GM18951 (cell line): Measurements from ENCODE around the gene TBATA.

Experiments
- POLR2A ChIP-seq: IDR thresholded peaks from 4 replicates; pipeline ENCODE4 v1.6.1; 2011; ENCODE audit warnings: mild to moderate bottlenecking; ENCODE audit not compliant: insufficient read length, insufficient read depth; ENCODE audit errors: extremely low read depth
- in situ Hi-C: fragments of 300-500 bp; cut with MboI; formaldehyde crosslinking; loops from one replicate; pipeline ENCODE4 v1.12.0; 2022; ENCODE audit warnings: low sequenced_read_pairs, mixed read lengths, inconsistent platforms; ENCODE audit not compliant: unreplicated experiment

TBATA gene

DNA sequence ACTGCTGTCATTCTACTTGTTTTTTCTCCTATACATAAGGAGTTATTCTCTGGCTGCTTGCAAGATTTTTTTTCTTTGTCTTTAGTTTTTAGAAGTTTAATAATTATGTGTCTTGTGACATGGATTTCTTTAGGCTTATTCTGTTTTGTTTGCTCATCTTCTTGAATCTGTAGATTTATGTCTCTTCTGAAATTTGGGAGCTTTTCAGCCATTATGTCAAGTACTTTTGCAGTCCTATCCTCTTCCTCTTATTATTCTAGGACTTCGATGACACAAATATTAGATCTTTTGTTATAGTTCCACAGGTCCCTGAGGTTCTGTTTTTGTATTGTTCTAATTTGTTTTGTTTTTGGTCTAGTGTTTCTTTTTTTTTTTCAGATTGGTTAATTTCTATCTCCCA, 16.7 kb upstream of the TBATA start:
- TF ChIP-seq POLR2A: no peak
- in situ Hi-C loops: no loop called here

DNA sequence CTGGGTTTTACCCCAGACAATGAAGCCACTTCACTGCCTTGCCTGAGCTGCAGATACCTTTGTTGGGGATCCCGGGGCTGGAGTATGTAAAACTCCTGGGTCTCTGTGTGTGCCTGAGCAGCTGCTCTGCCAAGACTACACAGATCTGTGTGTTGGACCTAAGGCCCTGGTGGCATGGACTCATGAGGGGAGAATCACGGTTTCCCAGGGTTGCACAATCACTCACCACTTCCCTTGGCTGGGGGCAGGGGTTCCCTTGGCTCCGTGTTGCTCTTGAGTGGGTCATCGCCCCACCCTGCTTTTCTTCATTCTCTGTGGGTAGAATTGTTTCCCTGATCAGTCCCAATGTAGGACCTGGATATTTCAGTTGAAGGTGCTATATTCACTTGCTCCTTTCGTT, 13.9 kb upstream of the TBATA start:
- in situ Hi-C loops: no loop called here
- TF ChIP-seq POLR2A: no peak

DNA sequence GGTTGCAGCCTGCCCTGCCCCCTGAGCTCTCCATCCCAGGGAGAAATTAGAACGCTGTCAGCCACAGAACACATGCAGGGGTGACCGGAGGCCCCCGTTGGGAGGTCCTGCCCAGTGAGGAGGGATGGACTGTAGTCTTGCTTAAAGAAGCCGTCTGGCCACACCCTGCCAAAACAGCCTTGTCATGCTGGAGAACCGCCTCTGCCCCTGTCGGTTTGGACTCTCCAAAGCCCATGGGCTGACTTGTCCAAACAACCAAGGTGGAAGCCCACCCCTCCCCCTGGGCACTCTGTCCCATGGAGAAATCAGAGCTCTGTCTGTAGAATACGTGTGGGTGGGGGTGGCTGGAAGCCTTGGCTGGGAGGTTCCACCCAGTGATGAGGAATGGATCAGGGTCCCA, 12.7 kb upstream of the TBATA start:
- TF ChIP-seq POLR2A: no peak
- in situ Hi-C loops: no loop called here

DNA sequence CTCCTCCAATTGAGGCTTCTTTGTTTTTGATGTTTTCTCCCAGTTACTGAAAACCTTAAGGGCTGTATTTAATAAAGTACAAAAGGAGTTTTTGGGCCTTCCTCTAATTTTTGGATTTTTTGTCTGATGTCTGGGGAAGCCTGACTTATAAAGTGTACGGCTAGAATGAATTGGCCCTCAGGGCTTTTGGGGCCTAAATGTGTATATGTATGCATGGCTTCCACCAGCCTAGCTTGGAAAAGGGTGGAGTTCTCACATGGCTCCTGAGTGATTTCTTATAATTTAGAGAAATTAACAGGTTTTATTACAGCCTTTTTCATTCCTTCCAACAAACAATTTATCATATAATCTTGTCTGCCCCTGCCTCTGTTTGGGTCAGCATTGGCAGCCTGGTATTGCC, 10.4 kb upstream of the TBATA start:
- in situ Hi-C loops: no loop called here
- TF ChIP-seq POLR2A: no peak

DNA sequence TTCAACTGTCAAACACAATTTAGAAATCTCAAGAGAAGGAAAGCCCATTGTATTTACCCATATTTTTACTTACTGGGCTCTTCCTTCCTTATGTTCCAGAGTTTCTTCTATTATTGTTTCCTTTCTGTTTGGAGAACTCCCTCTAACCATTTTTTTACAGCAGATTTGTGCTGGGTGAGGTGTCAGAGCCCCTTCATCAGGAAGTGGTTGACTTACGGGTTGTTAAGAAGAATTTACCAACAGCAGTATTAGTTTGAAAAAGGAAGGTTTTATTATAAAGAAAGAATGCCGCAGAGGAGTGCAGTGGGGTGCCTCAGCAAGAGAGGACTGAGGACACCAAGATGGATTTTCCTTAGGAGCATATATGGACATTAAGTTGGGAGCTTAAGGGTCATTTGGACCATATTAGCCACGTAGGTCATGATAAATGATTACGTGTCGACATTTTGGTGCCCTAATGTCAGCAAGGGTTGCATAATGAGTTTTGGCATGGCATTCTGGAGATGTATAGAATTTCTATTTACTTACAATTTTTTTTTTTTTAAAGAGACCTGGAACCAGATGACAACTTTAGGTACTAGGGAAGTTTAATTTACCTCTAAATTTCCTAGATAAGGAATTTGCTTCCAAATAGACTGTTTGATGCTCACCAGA, 6.3 kb upstream of the TBATA start:
- no peak for TF ChIP-seq POLR2A
- in situ Hi-C loops: no loop called here

- in situ Hi-C loops: no loop called here
- no peak for TF ChIP-seq POLR2A
These were observed 1.7 kb upstream of the TBATA start for GRCh38 chr10:70786799-70787415.

- TF ChIP-seq POLR2A: no peak
- in situ Hi-C loops: no loop called here
These were observed 706 bp downstream of the TBATA start for GRCh38 chr10:70784471-70784870.

DNA sequence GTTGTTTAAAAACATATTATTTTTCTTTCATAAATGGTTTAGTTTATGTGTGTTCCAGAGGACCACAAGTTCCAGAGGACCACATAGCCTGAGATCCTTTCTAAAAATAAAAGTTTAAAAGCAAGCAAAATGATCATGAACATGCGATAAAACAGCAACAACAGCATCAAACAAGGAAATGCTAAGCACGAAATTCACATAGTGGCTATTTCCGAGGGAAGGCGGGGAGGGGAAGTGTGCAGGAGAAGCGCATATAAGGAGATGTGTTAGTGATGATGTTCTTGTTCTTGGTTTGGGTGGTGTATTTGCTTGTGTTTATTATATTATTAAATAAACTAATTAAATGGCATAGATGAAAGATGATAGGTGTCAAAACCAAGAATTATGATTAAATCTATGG, 1.2 kb downstream of the TBATA start:
- in situ Hi-C loops: no loop called here
- no peak for TF ChIP-seq POLR2A

DNA sequence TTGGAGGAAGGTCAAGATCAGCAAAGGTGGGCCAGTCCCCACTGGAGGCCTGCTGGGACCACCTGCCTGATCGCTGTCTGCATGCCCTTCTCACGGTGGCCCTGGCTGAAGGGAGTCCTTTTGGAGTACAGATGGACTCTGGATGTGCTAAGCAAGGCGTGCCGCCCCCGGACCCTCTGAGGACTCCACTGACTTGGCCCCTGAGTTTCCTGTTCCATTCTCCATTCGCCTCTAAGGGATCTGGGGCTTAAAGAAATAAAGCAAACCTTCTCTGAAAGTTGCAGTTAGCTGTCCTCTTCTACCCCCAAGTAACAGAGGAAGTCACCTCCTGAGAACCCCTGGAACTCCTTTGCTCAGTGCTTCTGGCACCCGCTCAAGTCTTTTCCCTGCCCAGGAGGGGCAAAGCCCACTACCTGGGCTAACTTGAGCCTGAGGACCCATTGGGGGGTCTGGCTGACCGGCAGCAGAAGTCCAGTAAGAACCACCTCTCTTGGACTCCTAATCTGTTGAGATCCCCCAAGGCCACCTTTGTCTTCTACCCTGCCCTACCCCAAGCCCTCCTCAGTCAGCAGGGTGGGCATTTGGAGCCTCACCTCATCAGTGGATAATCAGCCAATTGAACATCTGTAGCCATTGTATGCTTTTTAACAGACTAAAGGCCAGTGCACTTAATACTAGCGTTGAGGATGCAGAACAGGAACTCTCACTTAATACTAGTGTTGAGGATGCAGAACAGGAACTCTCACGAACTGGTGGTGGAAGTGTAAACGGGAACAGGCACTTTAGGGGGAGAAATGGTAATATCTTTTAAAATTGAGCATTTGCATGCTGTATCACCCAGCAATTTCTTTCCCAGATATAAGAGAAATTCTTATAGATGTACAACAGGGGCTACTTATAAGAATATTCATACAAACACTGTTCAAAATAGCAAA, 2.2 kb downstream of the TBATA start:
- TF ChIP-seq POLR2A: no peak
- in situ Hi-C loops: no loop called here

DNA sequence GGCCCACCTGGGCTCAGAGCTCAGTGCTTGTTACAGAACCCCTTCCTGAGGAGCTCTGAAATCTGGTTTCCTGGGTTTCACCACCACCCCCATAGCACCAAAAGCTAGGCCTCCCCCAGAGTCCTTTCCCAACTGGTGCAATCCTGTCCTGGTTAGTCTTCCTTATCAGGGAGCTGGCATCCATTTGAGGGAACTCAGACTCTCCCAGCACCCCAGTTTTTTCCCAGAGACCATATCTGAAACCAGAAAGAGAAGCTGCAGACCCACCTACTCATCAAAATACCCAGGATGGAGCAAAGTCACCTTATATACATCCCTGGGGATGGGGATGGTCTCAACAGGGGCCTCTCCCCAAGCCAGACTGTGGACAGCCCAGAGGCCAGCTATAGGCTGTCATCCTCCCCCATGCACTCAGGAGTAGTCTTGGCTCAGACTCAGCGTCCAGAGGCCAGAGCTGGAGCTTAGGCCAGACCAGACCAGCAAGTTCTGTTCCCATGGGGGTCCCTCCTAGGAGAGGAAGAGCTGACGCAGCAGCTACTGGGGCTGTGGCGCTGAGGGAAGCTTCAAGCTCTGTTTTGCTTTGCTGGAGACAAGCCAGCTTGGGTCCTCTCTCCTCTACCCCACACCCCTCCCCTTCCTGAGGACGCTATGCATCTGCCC, 3.0 kb downstream of the TBATA start:
- no peak for TF ChIP-seq POLR2A
- in situ Hi-C loops: no loop called here

DNA sequence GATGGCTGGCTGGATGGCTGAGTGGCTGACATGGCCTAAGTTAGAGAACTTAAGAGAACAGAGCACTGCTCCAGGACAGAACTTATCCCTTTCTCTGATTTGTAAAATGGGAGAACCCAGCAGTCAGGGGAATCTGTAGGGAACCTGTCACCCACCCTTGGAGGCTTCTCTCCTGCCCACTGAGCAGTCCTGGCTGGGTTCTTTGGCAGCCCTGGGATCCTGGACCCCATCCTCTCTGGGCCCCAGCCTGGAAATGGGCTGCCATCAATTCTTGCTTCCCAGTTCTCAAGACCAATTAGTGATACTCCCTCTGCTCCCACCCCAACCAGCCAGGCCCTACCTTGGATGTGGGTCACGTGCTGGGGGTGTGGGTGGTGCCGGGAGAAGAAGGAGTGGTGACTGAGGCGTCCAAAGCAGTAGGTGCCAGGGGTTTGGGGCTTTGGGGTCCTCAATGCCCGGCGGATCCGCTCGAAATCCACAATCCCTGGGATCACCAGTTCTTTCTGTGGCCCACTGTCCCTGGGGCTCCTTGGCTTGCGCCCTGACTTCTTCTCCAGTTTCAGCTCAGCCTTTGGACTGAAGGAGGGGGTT, 3.6 kb downstream of the TBATA start:
- in situ Hi-C loops: no loop called here

GRCh38 chr10:70780772-70781171, 4.4 kb downstream of the TBATA start:
- TF ChIP-seq POLR2A: no peak
- in situ Hi-C loops: no loop called here

More for the DNA sequence above, 3.6 kb downstream of the TBATA start:
- TF ChIP-seq POLR2A: no peak

DNA sequence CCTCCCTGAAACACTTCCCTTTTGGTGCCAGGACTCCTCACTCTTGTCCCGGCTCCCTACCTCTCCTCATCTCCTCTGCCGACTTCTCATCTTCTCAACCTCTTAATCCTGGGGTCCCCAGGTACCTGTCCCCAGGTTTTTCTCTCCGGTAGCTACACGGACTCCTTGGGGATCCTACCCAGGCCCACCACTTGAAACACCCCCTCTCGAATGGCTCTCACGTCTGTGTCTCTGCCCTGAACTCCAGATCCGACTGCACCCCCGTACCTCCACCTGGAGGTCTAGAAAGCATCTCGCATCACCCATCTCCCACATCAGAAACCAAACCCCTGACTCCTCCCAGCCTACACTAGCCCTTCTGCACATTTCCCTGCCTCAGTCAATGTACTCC, 4.8 kb downstream of the TBATA start:
- no peak for TF ChIP-seq POLR2A
- in situ Hi-C loops: no loop called here
